HepG2 (cell line): Measurements from ENCODE around the gene MIX23. TPM values are rescaled to one million over a fixed set of nuclear protein-coding genes. Genes with fewer than 3 reads are reported as not detected.
A peak's percentile ranks its signal among the peaks of the same experiment; 100 is the strongest.

Experiments
- ATF1 ChIP-seq: IDR thresholded peaks from 2 replicates; pipeline ENCODE4 v1.6.1; 2016; ENCODE audit warnings: mild to moderate bottlenecking, control low read depth
- CHCHD3 ChIP-seq: sonication (generic); formaldehyde crosslinking; IDR thresholded peaks from 2 replicates; pipeline ENCODE4 v1.8.0; 2022; ENCODE audit warnings: mild to moderate bottlenecking, missing genetic modification reagents, moderate library complexity
- FOSL1 ChIP-seq: sonication (generic); formaldehyde crosslinking; IDR thresholded peaks from 2 replicates; pipeline ENCODE4 v1.9.0; 2021; ENCODE audit warnings: missing genetic modification reagents, borderline replicate concordance
- GATA4 ChIP-seq: sonication (generic); IDR thresholded peaks from 2 replicates; pipeline ENCODE4 v1.6.1; 2016; ENCODE audit warnings: antibody characterized with exemption, low read depth, borderline replicate concordance
- GTF2F1 ChIP-seq: fragments of 150-350 bp; IDR thresholded peaks from 2 replicates; pipeline ENCODE4 v1.6.1; 2014; ENCODE audit warnings: low read length
- HMG20B ChIP-seq: conservative IDR thresholded peaks from 2 replicates; pipeline ENCODE4 v1.6.1; 2016; ENCODE audit warnings: missing genetic modification reagents, missing compliant biosample characterization
- IKZF4 ChIP-seq: sonication (generic); formaldehyde crosslinking; IDR thresholded peaks from 2 replicates; pipeline ENCODE4 v1.5.1; 2020; ENCODE audit warnings: borderline replicate concordance, mild to moderate bottlenecking, low read depth, missing genetic modification reagents; ENCODE audit errors: not compliant biosample characterization
- MAF1 ChIP-seq: sonication (generic); formaldehyde crosslinking; IDR thresholded peaks from 2 replicates; pipeline ENCODE4 v1.5.0; 2020; ENCODE audit warnings: missing genetic modification reagents, borderline replicate concordance
- MIER3 ChIP-seq: IDR thresholded peaks from 2 replicates; pipeline ENCODE4 v1.6.1; 2016; ENCODE audit warnings: missing compliant biosample characterization, borderline replicate concordance
- NFRKB ChIP-seq: fragments of 450-650 bp; IDR thresholded peaks from 2 replicates; pipeline ENCODE4 v1.6.1; 2017
- NR3C1 ChIP-seq: sonication (generic); formaldehyde crosslinking; IDR thresholded peaks from 2 replicates; pipeline ENCODE4 v1.4.0; 2020; ENCODE audit warnings: missing genetic modification reagents
- SMAD1 ChIP-seq: sonication (generic); formaldehyde crosslinking; IDR thresholded peaks from 2 replicates; pipeline ENCODE4 v1.4.0; 2020; ENCODE audit warnings: missing genetic modification reagents, low read depth, mild to moderate bottlenecking, borderline replicate concordance
- SMARCC2 ChIP-seq: fragments of 450-650 bp; IDR thresholded peaks from 2 replicates; pipeline ENCODE4 v1.6.1; 2017; ENCODE audit warnings: antibody characterized with exemption, mild to moderate bottlenecking
- TARDBP ChIP-seq: sonication (generic); formaldehyde crosslinking; IDR thresholded peaks from 2 replicates; pipeline ENCODE4 v1.8.0; 2022; ENCODE audit warnings: mild to moderate bottlenecking, missing genetic modification reagents
- UBTF ChIP-seq: sonication (generic); formaldehyde crosslinking; IDR thresholded peaks from 2 replicates; pipeline ENCODE4 v1.4.0; 2020; ENCODE audit warnings: mild to moderate bottlenecking, missing genetic modification reagents
- ZFY ChIP-seq: sonication (generic); formaldehyde crosslinking; IDR thresholded peaks from 2 replicates; pipeline ENCODE4 v1.4.0; 2020; ENCODE audit warnings: missing genetic modification reagents
- ZNF282 ChIP-seq: fragments of 450-650 bp; IDR thresholded peaks from 2 replicates; pipeline ENCODE4 v1.6.1; 2018; ENCODE audit not compliant: partially characterized antibody
- ZNF317 ChIP-seq: sonication (generic); formaldehyde crosslinking; IDR thresholded peaks from 2 replicates; pipeline ENCODE4 v1.5.0; 2020; ENCODE audit warnings: mild to moderate bottlenecking, missing genetic modification reagents
- ZNF552 ChIP-seq: sonication (generic); formaldehyde crosslinking; IDR thresholded peaks from 2 replicates; pipeline ENCODE4 v1.9.0; 2022; ENCODE audit warnings: missing genetic modification reagents, mild to moderate bottlenecking, borderline replicate concordance
- ZNF775 ChIP-seq: sonication (generic); formaldehyde crosslinking; IDR thresholded peaks from 2 replicates; pipeline ENCODE4 v1.4.0; 2020; ENCODE audit warnings: missing genetic modification reagents, mild to moderate bottlenecking, moderate library complexity, borderline replicate concordance
- polyA plus RNA-seq, 8 experiments: library from polyadenylated mRNA; depleted of rRNA in 3 of 8; stranded (reverse) in 7 of 8; unstranded in 1 of 8; fragments of >200 nt; fragmentation: Illumina TruSeq in 4 of 8; extraction: Trizol in 4 of 8; gene quantifications; 2 replicates each; pipeline versions ENCODE4 v1.2.1 to v1.2.3, GENCODE V29; 2011 to 2016; ENCODE audit warnings: low read depth in 4 of 8, missing spikeins in 1 of 8, mixed read lengths in 1 of 8; ENCODE audit not compliant: insufficient read depth in 1 of 8
- total RNA-seq, 5 experiments: library from RNA; depleted of rRNA; stranded (reverse); fragments of >200 nt; fragmentation: Illumina TruSeq; extraction: Trizol; gene quantifications; 2 replicates each; pipeline ENCODE4 v1.2.3, GENCODE V29; 2016; ENCODE audit warnings: low read depth in 1 of 5
- TF ChIP-seq, protein P1 (sequence below): sonication (generic); formaldehyde crosslinking; IDR thresholded peaks from 2 replicates; pipeline ENCODE4 v1.4.0; 2020; ENCODE audit warnings: mild to moderate bottlenecking, low read depth, missing genetic modification reagents
- TF ChIP-seq, protein P2 (sequence below): sonication (generic); formaldehyde crosslinking; IDR thresholded peaks from 2 replicates; pipeline ENCODE4 v1.4.0; 2020; ENCODE audit warnings: missing genetic modification reagents

Gene MIX23
- total and polyA plus RNA-seq, 2 of the 13 experiments (the other 11 are each of a cell fraction or from before 2014, with no cell fraction given), result 20.0 to 152 TPM

GRCh38 chr3:122415762-122416654, 33.0 kb upstream of the MIX23 start, which contains the start of gene WDR5B (continued):
- TF ChIP-seq MIER3 (CRISPR knock-in tag) (peak; percentile 37; the same call in 1 of the 2 replicates), TARDBP (CRISPR knock-in tag) (no peak), SMAD1 (CRISPR knock-in tag) (peak; percentile 40; the same call in 1 of the 2 replicates), ZFY (CRISPR knock-in tag) (peak; percentile 95), GTF2F1 (no peak), NR3C1 (CRISPR knock-in tag) (no peak), UBTF (CRISPR knock-in tag) (peak; percentile 41; the same call in 1 of the 2 replicates), MAF1 (0 out of 2 replicates have a peak, but pooled peaks have one; percentile 12), ZNF775 (CRISPR knock-in tag) (no peak), NFRKB (no peak), HMG20B (no peak), CHCHD3 (no peak), FOSL1 (CRISPR knock-in tag) (peak; percentile 34; the same call in 1 of the 2 replicates), IKZF4 (peak; percentile 81), ZNF282 (no peak), SMARCC2 (no peak), ZNF317 (CRISPR knock-in tag) (peak; percentile 90), ZNF552 (CRISPR knock-in tag) (0 out of 2 replicates have a peak, but pooled peaks have one; percentile 56), ATF1 (CRISPR knock-in tag) (peak; percentile 51; the same call in 1 of the 2 replicates), GATA4 (peak; percentile 53; the same call in 1 of the 2 replicates)
- TF ChIP-seq, protein P1, sequence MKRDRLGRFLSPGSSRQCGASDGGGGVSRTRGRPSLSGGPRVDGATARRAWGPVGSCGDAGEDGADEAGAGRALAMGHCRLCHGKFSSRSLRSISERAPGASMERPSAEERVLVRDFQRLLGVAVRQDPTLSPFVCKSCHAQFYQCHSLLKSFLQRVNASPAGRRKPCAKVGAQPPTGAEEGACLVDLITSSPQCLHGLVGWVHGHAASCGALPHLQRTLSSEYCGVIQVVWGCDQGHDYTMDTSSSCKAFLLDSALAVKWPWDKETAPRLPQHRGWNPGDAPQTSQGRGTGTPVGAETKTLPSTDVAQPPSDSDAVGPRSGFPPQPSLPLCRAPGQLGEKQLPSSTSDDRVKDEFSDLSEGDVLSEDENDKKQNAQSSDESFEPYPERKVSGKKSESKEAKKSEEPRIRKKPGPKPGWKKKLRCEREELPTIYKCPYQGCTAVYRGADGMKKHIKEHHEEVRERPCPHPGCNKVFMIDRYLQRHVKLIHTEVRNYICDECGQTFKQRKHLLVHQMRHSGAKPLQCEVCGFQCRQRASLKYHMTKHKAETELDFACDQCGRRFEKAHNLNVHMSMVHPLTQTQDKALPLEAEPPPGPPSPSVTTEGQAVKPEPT (CRISPR knock-in tag), result no peak
- TF ChIP-seq, protein P2, sequence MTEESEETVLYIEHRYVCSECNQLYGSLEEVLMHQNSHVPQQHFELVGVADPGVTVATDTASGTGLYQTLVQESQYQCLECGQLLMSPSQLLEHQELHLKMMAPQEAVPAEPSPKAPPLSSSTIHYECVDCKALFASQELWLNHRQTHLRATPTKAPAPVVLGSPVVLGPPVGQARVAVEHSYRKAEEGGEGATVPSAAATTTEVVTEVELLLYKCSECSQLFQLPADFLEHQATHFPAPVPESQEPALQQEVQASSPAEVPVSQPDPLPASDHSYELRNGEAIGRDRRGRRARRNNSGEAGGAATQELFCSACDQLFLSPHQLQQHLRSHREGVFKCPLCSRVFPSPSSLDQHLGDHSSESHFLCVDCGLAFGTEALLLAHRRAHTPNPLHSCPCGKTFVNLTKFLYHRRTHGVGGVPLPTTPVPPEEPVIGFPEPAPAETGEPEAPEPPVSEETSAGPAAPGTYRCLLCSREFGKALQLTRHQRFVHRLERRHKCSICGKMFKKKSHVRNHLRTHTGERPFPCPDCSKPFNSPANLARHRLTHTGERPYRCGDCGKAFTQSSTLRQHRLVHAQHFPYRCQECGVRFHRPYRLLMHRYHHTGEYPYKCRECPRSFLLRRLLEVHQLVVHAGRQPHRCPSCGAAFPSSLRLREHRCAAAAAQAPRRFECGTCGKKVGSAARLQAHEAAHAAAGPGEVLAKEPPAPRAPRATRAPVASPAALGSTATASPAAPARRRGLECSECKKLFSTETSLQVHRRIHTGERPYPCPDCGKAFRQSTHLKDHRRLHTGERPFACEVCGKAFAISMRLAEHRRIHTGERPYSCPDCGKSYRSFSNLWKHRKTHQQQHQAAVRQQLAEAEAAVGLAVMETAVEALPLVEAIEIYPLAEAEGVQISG, result peak; percentile 67
